ENCODE data around the gene COL4A1.

COL4A1 gene

DNA sequence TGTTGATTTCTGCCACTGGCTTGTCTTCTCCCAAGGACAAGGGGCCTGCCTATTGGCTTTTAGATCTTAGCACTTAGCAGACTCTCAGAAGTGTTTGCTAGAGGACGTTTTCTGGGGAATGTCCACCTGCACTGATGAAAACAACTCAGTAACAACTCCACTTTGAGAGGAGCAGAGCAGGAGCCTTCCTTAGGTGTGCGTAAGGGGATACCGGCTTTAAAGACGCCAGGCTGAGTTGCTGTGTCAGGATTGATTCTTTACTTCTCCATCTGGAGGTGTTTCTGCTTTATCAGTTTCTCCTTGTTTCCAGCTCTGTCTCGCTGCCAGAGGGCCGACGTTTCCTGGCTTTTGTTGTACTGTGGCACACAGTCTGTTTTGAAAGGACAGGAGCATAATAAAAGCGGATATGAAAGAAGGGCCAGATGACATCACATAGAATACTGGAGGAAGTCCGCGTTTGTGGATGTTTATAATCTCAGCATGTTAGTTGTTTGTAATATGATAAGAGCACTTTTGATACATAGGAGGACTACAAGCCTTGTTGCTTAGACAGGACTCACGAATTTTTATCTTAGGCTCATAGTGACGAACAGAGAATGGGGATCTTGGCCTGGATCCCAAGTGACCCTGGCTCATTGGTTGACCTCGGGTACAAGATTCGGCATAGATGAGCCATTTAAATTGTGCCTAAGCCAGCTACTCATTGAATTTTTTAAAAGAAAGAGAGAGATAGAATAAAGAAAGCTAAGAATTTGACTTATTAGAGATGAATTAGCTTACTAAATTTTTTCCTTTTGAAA lies 34.7 kb upstream of the COL4A1 start:
- no peak for DNase-seq

GRCh38 chr13:110340812-110341444 lies 34.0 kb upstream of the COL4A1 start:
- peak; percentile 52 for DNase-seq

GRCh38 chr13:110339975-110340550 lies 33.1 kb upstream of the COL4A1 start:
- no peak for DNase-seq

DNA sequence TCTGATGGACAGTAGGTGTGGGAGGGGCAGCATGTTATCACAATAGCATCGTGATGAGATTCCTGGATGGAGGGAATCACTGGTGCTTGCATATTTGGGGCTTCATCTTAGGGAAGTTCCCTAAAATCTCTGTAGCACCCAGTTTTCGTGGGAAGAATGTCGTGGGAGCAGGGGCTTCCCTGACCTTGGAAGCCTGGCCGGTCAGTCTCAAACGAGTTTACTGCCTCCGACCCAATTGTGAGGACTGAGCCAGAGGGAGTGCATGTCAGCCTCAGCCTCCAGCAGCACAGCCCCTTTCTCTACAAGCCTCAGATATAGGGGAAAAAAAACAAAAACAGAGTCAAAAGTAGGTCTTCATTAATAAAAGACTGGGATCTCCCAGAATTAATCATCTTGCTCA lies 32.3 kb upstream of the COL4A1 start:
- no peak for DNase-seq

GRCh38 chr13:110338441-110339101 lies 31.6 kb upstream of the COL4A1 start:
- DNase-seq = no peak

GRCh38 chr13:110337247-110337646 lies 30.3 kb upstream of the COL4A1 start:
- no peak for DNase-seq

- DNase-seq = no peak
These were observed 29.7 kb upstream of the COL4A1 start for GRCh38 chr13:110336681-110337080.

- no peak for DNase-seq
These were observed 29.2 kb upstream of the COL4A1 start for GRCh38 chr13:110336108-110336507.

DNA sequence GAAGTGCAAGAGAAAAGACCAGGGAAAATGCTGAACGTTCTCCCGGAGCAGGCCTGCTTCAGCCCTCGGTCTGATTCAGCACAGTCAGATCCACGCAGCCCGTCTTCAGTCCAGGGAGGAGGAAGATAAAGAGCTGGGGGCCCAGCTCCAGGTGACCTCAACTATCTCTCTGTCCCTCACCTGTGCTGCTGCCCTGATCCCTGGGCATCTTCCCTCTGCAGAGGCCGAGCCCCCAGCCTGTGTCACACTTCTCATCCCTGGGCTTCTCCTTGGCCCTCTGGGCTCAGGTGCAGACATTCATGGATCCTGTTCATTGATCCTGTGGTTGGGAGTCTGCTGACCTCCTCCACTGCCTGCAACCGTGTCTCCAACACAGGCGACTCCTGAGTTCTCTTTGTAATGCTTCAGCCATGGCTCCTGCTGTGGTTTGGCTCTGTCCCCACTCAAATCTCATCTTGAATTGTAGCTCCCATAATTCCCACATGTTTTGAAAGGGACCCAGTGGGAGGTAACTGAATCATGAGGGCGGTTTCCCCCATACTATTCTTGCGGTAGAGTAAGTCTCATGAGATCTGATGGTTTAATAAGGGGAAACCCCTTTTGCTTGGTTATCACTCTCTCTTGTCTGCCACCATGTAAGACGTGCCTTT lies 28.0 kb upstream of the COL4A1 start:
- DNase-seq = no peak

DNA sequence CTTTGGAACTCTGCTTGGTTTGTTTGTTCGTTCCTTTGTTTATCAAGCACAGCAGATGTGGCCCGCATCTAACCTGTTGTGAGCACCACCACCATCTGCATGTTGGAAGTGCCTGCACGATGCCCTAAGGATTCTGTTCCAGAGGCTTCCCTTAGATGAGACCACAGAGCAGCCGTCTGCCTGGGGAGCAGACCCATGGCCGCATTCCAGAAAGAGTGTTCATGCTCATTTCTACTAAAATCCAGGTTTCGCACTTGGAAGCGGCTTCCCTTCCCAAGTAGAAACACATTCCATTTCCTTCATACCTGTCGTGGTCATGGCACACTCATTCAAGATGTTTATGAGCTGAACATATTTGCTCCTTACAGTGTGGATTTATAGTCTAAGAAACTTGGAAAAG lies 27.3 kb upstream of the COL4A1 start:
- DNase-seq = no peak

GRCh38 chr13:110333837-110334236 lies 26.9 kb upstream of the COL4A1 start:
- no peak for DNase-seq

GRCh38 chr13:110332750-110333149 lies 25.8 kb upstream of the COL4A1 start:
- DNase-seq = no peak

- DNase-seq = no peak
These were observed 24.4 kb upstream of the COL4A1 start for GRCh38 chr13:110331362-110331761.

GRCh38 chr13:110330491-110331011 lies 23.6 kb upstream of the COL4A1 start:
- no peak for DNase-seq

DNA sequence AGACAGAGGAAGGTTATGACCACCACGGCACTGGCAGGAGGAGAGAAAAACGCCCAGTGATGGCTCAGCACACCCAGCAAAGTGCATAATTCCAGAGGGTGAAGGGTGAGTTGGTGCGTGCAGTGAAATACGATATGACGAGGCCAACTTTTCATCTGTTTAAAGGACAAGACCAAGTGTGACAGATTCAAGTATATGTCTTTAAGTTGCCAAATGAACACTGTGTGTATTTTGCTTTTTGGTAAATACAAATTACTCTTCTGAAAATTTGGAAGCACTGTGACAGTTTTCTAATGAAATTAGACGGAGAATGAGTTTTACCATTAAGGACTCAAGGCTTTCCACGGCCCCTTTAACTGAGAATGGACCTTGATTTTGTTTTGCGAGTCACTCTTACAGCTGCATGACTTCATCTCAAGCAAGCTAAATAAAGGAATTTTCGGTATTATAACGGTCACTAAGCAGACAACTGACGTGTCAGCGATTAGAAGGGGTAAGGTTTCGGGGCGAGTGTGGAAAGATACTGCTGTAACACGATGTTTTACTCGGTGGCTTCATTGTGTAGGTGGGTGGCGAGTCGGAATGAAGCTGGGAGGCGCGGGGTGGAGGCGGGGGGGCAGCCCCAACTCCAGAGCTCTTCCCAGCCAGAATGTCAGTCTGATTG lies 23.0 kb upstream of the COL4A1 start:
- DNase-seq = no peak

- DNase-seq = no peak
These were observed 22.3 kb upstream of the COL4A1 start for GRCh38 chr13:110329258-110329657.

DNA sequence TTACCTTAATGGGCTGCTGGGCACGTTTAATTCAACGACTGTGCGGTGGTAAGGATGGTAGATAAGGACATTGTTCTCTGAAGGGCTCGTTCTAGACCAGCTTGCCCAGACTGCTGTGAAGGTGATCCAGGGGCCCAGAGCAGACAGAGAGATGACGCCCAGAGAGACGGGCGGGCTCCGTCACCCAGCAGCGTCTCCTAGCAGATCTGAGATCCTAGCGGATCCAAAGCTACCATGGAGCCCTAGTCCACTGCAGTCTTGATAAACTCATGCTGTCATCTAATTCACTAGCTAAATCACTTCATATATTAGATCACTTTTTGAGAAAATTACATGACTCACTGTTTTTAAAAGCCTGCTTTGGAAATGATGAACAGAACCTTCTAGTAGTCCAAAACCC lies 21.6 kb upstream of the COL4A1 start:
- DNase-seq = no peak

DNA sequence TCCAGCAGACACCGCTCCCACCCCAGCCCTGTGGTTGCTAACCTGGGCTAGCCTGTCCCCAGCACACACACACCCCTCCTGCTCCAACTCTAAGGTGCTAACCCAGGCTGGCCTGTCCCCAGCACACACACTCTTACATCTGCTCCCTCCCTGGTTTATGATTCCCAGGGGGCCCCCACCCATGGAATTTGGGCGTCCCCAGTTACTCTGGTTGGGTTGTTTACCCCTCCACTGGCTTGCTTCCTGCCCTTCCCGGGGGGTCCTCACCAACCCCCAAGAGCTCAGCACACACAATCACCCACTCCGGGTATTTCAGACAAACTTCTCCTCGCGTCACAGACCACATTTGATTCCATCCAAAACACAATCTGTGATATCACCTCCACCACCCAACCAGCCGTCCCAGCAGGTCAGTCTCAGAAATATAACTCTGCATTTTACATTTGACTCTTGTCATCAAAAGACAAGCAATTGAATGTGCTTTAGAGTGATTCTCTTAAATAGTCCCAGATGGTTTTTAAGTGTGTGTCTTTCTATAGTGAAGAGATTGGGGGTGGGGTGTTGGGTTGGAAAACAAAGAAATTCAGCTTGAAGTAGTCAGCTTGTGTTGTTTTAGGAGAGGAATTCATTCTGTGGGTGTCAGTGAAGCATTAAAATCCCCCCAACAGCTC lies 20.2 kb upstream of the COL4A1 start:
- no peak for DNase-seq

DNA sequence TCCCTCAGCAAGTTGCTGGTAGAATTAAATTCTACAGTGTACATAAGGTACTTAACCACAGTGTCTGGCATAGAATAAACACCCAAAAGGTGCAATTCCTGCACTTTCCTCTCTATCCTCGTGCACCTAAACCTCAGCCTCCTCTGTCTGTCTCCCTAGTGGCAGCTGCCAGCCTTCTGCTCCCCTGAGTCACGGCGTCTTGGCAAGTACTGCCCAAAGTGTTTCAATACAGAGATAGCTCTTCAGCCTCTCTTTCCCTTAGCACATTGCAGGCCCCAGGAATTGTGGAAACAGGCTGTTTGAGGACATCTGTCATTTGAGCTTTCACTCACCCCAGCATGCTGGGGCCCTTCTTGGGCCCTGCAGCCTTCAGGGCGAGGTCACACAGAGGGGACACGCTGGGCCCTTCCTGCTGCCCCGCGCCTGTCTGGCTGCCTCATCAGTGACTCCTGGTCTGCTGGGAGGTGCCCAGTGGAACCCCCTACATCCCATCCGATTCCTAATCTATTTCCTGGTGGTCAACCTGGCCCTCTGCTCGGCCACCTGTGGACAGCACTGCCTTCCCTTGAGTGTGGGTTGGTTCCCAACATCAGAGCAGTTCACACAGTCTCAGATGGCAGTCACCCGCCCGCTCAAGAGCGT lies 19.4 kb upstream of the COL4A1 start:
- DNase-seq = no peak

DNA sequence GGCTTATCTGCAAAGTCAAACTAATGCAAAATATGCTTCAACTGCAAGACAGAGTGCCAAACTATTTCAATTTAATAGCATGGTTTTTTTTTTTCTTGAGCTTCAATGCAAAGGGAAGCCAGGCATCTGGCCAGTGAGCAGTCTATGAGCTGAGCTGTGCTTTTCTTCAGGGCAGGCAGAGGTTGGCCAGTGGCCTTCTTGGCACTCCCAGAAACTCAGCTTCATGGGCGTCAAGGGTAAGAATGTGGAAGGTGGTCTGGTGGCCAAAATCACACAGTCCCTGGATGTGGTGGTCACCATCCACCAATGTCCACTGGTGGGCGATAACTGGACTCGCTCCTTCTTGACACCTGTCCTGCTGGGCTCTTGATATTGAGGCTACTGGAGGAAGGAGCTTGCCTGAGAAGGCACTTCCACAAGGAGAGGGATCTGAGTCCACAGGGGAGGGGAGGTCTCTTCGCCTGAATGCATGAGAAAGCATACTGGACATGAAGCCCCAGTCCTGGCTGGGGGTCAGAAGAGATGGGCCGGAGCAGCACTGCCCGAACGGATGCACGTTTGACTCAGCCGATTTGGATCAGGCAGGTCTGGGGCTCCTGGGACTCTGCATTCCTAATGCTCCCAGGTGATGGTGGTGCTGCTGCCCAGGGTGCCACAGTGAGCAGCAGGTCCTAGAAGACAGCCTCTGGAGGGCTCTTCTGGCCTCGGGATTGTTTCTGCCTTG lies 17.2 kb upstream of the COL4A1 start:
- DNase-seq = no peak

Measured in activated CD4-positive, CD25-positive, alpha-beta regulatory T cell treated with anti-CD3 and anti-CD28 coated beads, Interleukin-2, amount 50 U/mL, for 72 hours (primary cell).